Mesodermal cell (in vitro differentiated cells): ENCODE results near the gene EGFL7.
A peak's percentile ranks its signal among the peaks of the same experiment; 100 is the strongest.

Source experiments
- H3K27ac ChIP-seq: 2 replicates; pipeline ENCODE4 v1.7.0; 2013; ENCODE audit warnings: mild to moderate bottlenecking, low read depth, low read length, moderate library complexity; ENCODE audit not compliant: severe bottlenecking
- H3K36me3 ChIP-seq: 2 replicates; pipeline ENCODE4 v1.7.1; 2013; ENCODE audit warnings: mild to moderate bottlenecking, low read length, moderate library complexity; ENCODE audit not compliant: control insufficient read depth, insufficient read depth
- H3K4me1 ChIP-seq: one replicate; pipeline ENCODE4 v1.7.1; 2013; ENCODE audit warnings: mild to moderate bottlenecking, low read length; ENCODE audit not compliant: insufficient read depth, control insufficient read depth, poor library complexity, severe bottlenecking
- H3K4me3 ChIP-seq: 2 replicates; pipeline ENCODE4 v1.7.0; 2013; ENCODE audit warnings: low read length, control low read depth, mild to moderate bottlenecking; ENCODE audit not compliant: insufficient read depth, poor library complexity, severe bottlenecking; ENCODE audit errors: extremely low read depth
- H3K9me3 ChIP-seq: 2 replicates; pipeline ENCODE4 v1.7.1; 2013; ENCODE audit warnings: mild to moderate bottlenecking, low read length, moderate library complexity; ENCODE audit not compliant: control insufficient read depth
- WGBS, 2 experiments: methylation state at CpG; one replicate each; pipeline ENCODE4 v1.1.5; 2013; ENCODE audit warnings: missing lambda C conversion rate in 2 of 2; ENCODE audit not compliant: insufficient coverage in 2 of 2; 5-methylcytosine and 5-hydroxymethylcytosine counted together

Gene EGFL7

DNA sequence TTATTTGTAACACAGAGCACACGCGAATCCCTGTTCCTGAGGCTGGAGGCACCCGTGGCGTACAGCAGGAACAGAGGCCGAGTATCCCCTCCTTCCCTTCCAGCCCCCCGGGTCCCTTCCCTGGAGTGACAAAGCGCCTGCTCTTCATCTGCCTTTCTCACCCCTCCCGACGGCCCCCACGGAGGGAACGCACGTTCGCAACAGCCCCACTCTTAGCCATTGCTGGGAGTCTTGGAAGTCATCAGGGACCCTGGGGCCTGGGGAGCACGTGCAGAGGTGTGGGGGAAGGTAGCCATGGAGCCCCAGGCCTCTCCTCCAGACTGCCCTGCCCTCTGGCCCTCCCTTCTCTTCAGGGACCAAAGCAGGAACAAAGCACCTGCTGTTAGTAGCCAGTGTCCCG, 22.1 kb downstream of the EGFL7 start:
- WGBS, 2 experiments: 87 to 94% methylated on average over 6 to 15 of the region's 15 CpGs
- H3K9me3 ChIP-seq: no peaks in the 10 kb centered on the region
- H3K4me3 ChIP-seq: no peak overlapping the region

DNA sequence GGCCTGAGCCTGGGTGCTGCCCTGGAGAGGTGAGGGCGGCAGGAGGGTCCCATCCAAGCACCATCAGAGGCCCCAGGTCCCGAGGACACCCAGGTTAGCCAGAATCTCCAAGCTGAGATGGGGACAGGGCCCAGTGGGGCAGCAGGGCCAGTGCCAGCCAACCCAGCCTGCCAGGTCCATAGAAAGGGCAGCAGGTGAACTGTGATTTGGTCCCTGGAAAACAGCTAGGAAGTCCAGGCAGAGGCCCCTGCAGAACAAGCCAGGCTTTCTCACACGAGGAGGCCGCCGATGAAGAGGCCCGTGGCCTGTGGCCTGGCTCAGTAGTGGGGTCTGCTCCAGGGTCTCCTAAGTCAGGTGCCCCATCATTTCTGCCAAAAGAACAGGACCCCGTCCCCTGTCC, 22.5 kb downstream of the EGFL7 start:
- Histone ChIP-seq H3K27ac (no peak overlapping the region), H3K4me1 (no peaks in the 10 kb centered on the region), H3K9me3 (no peaks in the 10 kb centered on the region), H3K4me3 (peak overlapping the region; percentile 70), H3K36me3 (no peaks in the 10 kb centered on the region)
- 94 to 99% methylated on average over 7 of the region's 7 CpGs for WGBS, 2 experiments

More for the DNA sequence above, 22.1 kb downstream of the EGFL7 start:
- no peaks in the 10 kb centered on the region for H3K4me1 ChIP-seq
- no peak overlapping the region for H3K27ac ChIP-seq
- no peaks in the 10 kb centered on the region for H3K36me3 ChIP-seq

DNA sequence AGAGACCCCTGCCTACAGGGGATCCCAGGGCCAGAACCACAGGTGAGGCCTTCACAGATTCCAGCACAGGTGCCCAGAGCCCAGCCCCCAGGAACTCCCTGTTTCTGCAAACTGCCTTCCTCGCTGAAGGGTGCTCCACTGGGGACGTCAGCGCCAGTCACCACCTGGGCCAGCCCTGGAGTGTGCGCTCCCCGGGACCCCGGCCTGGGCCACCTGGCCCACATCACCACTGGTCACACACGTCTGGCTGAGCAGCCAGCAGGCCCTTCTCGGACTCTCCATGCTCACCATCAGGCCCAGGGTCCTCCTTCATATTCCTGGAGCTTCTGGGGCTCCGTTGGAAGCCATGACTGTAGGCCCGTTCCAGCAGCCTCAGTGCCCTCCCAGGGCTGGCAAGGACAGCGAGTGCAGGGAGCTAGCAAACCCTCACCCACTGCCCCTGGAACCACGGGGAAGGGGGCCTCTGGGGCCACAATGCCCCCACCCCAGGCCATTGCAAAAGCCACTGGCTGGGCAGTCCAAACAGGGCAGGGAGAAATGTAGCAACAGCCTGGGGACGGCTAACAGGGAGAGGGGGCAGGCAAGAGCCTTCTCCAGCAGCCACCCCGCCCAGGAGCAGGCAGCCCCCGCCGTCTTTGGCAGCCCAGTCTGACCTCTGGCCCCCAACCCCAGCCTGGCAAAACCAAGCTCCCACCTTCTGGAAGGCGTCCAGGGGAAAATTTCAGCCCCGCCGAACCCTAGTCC, 23.2 kb downstream of the EGFL7 start:
- Histone ChIP-seq H3K36me3 (no peaks in the 10 kb centered on the region), H3K4me1 (no peaks in the 10 kb centered on the region), H3K4me3 (peak overlapping the region; percentile 70), H3K27ac (no peak overlapping the region), H3K9me3 (no peaks in the 10 kb centered on the region)
- whole genome bisulfite sequencing, 2 experiments: 61 to 62% methylated on average over 13 to 18 of the region's 19 CpGs

DNA sequence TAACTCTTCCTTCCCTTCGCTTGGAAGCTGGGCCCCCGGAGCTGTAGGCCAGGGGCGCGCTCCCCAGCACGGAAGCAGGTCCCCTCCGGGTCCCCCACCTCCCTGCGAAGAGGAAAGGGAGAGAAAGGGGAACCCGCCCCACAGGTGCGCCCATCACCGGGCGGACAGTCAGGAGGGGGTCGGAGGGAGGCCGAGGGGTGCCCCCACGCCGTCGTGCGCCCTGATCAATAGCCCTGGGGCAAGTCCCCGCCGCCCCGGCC, 23.7 kb downstream of the EGFL7 start:
- Histone ChIP-seq H3K36me3 (no peaks in the 10 kb centered on the region), H3K4me3 (peak overlapping the region; percentile 70), H3K4me1 (no peaks in the 10 kb centered on the region), H3K27ac (no peak overlapping the region), H3K9me3 (no peaks in the 10 kb centered on the region)
- 2 to 3% methylated on average over 9 to 13 of the region's 20 CpGs for WGBS, 2 experiments

DNA sequence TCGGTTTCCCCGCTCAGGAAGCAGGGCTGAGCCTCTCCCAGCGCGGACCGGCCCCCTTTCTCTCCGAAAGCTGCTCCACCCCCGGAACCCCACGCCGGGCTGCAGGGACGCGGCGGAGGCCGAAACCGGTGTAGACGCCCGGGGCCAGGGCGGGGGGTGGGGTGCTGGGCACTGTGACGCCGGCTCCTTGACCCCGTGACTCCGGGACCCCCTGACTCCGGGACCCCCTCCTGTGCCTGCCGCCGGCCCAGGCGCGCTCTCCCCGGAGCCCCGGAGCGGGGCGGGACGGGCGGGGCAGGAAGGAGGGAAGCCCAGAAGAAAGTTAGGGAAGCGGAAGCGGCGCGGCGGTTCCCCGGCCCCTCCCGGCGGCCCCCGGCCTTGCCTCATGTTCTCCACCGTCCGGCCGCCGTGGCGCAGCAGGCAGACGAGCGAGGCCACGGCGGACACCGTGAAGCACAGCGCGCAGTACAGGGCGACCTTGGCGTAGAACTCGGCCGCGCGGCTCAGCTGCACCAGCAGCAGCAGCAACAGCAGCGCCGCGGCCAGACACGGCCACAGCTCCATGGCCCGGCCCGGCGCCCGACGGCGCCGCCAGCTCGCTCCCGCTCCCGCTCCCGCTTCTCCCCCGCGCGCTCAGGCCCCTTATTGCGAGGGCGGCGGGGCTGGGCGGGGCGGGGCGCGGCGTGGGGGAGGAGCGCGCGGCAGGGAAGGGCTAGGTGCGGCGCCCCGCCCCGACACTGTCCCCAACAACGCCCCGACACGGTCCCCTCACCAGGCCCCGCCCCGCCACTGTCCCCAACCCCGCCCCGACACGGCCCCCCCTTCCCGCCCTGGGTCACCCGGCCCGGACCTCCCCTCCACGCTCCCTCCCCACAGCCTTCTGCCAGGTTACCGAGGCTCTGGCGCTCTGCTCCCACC, 24.3 kb downstream of the EGFL7 start, which contains the start of gene AGPAT2:
AGPAT2 (minus strand) TSS at position 664 of the 918 bp plus-strand sequence; CDS start at position 564, 100 bp downstream.
- H3K9me3 ChIP-seq: no peaks in the 10 kb centered on the region
- no peaks in the 10 kb centered on the region for H3K4me1 ChIP-seq
- no peaks in the 10 kb centered on the region for H3K36me3 ChIP-seq
- WGBS, 2 experiments: 0% methylated on average over 63 to 71 of the region's 106 CpGs
- no peak within 1 kb of the TSS for H3K27ac ChIP-seq
- peak within 1 kb of the TSS; percentile 70 for H3K4me3 ChIP-seq

DNA sequence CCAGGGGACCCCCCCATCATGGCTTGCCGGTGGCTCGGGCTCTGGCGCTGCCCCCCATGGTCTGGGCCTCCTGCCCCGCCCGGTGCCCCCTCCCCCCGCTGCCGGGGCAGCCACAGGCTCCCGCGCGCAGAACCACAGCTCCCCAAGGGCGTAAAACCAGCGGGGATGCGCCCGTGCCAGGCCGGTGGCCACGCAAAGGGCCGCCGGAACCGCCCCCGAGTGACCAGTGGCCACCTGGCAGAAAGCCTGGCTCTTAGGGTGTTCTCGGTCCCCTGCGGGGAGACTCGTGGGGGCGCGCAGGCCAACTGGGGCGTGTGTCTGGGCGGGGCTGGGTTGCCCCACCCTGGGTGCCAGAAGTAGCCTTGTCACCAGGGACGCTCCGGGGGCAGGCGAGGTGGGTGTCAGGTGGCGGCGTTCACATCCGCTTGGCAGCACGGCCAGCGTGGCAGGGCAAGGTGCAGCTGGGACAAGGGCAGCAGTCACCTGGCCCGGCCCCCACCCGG, 25.1 kb downstream of the EGFL7 start:
- H3K36me3 ChIP-seq: no peaks in the 10 kb centered on the region
- no peak overlapping the region for H3K27ac ChIP-seq
- no peaks in the 10 kb centered on the region for H3K9me3 ChIP-seq
- no peak overlapping the region for H3K4me3 ChIP-seq
- H3K4me1 ChIP-seq: peaks cover 6% of the 10 kb centered on the region
- WGBS, 2 experiments: 21% methylated on average over 25 to 37 of the region's 37 CpGs

DNA sequence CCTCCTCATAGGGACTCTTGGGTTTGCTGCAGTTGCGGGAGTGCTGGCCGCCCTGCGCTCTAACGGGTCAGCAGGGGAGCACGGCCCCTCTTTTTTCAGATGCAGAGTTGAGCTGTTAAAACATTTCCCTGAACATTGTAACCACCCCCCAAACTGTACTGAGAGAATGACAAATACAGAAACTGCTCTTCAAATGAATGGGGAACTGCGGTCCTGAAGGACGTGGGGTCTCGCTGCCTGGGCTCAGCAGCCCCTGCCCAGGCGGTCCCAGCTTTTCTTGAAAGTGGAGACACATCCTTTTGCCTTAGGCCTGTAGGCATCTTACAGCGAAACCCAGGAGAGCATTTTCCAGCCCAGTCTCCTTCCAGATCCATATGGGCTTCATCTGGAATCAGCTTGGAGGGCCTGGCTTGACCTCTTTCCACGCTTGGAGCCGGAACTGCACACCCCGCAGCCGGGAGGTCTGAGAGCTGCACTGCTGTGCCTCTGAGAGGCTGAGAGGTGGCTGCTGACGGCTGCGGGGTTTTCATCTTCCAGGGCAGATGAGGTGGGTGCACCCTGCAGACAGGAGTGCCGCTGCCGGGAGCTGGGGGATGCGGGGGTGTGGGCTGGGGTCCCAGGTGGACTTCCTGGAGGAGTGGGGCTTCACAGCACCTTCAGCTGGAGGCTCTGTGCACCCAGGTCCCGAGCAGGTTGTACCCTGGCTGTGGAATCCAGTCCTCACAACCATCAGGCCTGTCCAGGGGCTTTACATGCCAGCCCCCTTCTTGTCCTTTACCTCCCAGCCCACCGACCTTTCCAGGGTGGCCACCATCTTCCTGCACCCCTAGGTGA, 25.8 kb downstream of the EGFL7 start:
- Histone ChIP-seq H3K9me3 (no peaks in the 10 kb centered on the region), H3K4me3 (no peak overlapping the region), H3K4me1 (peaks cover 6% of the 10 kb centered on the region), H3K36me3 (no peaks in the 10 kb centered on the region), H3K27ac (no peak overlapping the region)
- 61 to 64% methylated on average over 15 to 16 of the region's 21 CpGs for WGBS, 2 experiments

DNA sequence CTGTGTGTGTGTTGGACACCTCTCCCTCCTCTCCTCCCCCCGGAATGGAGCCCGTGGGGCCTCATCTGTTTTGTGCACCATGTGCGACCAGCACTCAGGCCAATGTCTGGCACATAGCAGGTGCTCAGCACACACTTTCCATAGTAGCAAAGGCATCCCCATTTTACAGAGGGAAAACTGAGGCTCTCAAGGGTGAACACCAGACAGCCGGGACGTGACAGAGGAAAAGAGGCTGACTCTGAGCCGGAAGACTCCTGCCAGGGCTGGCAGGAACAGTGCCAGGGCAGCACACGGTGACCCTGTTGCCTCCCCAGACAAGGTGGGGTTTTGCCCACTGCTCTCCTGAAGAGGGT, 26.4 kb downstream of the EGFL7 start:
- Histone ChIP-seq H3K4me1 (peaks cover 6% of the 10 kb centered on the region), H3K4me3 (no peak overlapping the region), H3K9me3 (no peaks in the 10 kb centered on the region), H3K36me3 (no peaks in the 10 kb centered on the region), H3K27ac (no peak overlapping the region)
- whole genome bisulfite sequencing, 2 experiments: 89 to 94% methylated on average over 7 of the region's 7 CpGs

DNA sequence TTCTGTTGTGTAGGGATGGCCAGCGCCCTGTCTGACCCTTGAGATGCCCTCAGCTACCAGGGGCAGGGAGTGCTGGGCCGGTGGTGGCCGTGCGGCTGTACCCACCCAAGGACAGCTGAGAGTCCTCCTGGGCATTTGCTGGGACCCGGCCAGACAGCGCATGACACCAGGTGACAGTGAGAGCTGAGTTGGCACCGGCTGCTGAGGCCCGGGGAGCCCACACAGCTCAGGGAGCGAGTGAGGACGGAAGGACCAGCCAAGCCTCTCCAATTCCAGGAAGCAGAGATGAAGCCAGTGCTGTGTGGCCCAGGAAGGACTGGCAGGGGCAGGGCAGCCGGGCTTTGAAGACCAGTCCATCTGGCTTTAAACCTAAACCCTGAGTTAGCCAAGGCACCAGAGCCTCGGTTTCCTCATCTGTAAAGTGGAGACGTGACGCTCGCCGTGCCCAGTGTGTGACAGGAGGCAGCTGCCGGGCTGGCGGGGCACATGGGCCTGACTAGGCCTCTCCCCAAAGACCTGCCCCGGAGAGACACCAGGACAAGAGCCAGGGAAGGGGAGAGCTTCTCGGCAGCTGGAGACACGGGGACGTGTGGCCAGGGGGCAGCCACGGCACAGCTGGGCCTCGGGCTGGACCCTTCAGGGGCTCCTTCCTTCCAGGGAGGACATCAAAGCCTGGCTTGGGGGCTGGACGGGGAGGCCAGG, 27.5 kb downstream of the EGFL7 start:
- H3K9me3 ChIP-seq: no peaks in the 10 kb centered on the region
- H3K4me3 ChIP-seq: no peak overlapping the region
- WGBS, 2 experiments: 95% methylated on average over 23 to 25 of the region's 25 CpGs
- peaks cover 6% of the 10 kb centered on the region for H3K4me1 ChIP-seq
- no peaks in the 10 kb centered on the region for H3K36me3 ChIP-seq
- H3K27ac ChIP-seq: no peak overlapping the region

DNA sequence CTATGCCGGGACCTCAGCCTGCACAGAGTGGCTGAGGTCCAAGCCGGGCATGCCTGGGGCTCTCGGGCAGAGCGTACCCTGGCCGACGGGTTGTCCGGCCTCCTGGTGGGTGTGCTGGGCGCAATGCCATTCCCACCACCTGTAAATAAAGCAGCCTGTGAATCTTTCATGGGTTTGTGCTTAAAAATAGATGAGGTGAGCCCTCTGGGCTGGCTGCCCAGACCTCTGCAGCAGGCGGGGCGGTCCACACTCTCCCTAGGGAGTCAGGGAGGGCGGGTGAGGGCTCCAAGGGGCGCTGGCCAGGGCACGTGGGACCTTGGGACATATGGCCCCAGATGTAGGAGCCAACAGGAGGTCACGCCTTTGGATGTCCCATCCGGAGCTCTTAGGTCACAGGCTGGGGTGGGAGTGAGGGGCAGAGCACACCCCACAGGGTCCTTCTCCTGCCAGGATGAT, 28.1 kb downstream of the EGFL7 start:
- no peak overlapping the region for H3K27ac ChIP-seq
- no peaks in the 10 kb centered on the region for H3K9me3 ChIP-seq
- no peak overlapping the region for H3K4me3 ChIP-seq
- H3K4me1 ChIP-seq: peaks cover 6% of the 10 kb centered on the region
- 90 to 98% methylated on average over 8 to 15 of the region's 15 CpGs for WGBS, 2 experiments
- H3K36me3 ChIP-seq: no peaks in the 10 kb centered on the region
